ENCODE data around the gene UBE2S.
"Not testable (repeated sequence)": the region's sequence is repeated elsewhere in the genome, so short reads cannot be mapped to it uniquely, and the experiment has no call there.

Gene UBE2S

DNA sequence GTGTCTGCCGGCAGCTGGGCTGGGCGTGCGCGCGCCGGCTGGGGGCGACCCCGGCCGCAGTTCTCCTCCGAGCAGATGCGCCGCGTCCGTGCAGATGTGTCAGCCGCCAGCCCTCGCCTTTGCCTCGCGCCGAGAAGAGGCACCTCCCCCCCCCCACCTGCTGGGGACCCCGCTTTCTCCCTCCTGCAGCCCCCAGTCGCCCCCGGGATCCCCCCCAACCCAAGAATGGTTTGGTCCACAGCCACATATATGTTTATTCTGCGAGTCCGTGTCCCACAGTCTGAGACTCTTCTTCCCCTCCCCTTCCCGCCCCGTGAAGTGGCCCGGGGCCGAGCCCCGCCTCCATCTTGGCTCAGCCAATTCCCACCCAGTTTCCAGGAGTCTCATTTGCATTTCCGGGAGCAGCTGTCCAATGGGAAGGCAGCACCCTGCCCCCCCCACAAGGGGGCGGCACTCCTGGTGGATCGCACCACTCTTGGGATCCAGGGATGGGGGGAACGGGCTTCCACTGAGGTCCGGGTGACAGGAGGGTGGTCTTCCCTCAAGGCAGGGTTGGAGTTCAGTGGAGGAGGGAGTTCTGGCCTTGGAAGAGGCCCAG, 45.3 kb upstream of the UBE2S start:
- Histone ChIP-seq H3K9ac (no peak overlapping the region), H3K4me3 (IDR thresholded peaks at IDR 0.05; ENCODE audit: insufficient read depth, low read depth, low read length) (no peak overlapping the region), H3K4me2 (no peak overlapping the region)

DNA sequence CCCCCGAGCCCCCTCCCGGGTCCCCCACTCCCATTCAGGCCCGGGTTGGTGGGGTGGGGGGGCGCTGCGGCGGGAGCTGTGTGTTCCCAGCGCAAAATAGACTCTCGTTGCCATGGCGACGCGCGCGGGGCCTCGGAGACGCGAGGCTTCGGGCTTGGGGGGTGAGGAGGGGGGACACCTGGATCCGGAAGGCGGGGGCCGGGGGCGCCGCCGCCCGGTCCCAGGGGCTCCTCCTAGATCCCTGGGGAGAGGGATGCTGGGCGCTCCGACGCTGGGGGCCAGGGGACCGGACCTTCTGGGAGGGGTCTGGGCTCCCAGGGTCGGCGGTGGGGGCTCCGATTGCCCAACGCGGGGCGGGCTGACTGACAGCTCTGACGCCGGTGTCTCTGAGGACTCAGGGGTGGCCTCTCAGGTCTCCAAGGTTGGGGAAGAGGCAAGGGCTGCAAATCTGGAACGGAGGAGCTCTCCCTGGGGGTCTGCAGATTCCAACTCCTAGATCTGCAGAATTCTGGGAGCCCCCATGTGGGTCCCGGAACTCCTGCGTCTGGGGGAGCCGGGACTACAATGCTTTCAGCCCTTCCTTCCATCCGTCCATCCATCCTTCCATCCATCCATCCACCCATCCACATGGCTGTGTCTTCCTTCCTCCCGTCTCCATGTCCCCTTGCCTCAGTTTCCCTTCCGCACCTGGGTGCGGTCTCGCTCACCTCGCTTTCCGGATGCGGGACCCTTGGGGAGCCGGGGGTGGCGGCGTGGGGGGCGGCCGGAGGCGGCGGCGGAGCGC, 44.6 kb upstream of the UBE2S start:
- H3K27ac ChIP-seq, result no peak overlapping the region
- H3K4me2 ChIP-seq, result no peak overlapping the region
- no peak overlapping the region for H3K9ac ChIP-seq
- H3K27me3 ChIP-seq (ENCODE audit: insufficient read depth, low read depth), result peaks cover under 1% of the 10 kb centered on the region; the same call in 1 of the 2 replicates
- no peak overlapping the region for H3K4me3 ChIP-seq (IDR thresholded peaks at IDR 0.05; ENCODE audit: insufficient read depth, low read depth, low read length)
- H3K4me1 ChIP-seq (ENCODE audit: low read depth, poor library complexity, severe bottlenecking), result no peaks in the 10 kb centered on the region
- H4K20me1 ChIP-seq (ENCODE audit: insufficient read depth), result no peaks in the 10 kb centered on the region
- no peak overlapping the region for H2AFZ ChIP-seq (ENCODE audit: low read depth)
- H3K36me3 ChIP-seq (ENCODE audit: insufficient read depth), result no peaks in the 10 kb centered on the region
- TF ChIP-seq, protein P1, sequence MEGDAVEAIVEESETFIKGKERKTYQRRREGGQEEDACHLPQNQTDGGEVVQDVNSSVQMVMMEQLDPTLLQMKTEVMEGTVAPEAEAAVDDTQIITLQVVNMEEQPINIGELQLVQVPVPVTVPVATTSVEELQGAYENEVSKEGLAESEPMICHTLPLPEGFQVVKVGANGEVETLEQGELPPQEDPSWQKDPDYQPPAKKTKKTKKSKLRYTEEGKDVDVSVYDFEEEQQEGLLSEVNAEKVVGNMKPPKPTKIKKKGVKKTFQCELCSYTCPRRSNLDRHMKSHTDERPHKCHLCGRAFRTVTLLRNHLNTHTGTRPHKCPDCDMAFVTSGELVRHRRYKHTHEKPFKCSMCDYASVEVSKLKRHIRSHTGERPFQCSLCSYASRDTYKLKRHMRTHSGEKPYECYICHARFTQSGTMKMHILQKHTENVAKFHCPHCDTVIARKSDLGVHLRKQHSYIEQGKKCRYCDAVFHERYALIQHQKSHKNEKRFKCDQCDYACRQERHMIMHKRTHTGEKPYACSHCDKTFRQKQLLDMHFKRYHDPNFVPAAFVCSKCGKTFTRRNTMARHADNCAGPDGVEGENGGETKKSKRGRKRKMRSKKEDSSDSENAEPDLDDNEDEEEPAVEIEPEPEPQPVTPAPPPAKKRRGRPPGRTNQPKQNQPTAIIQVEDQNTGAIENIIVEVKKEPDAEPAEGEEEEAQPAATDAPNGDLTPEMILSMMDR (conservative IDR thresholded peaks at IDR 0.05; ENCODE audit: low read depth, low read length), result no peak
- H3K79me2 ChIP-seq (ENCODE audit: insufficient read depth, low read depth), result no peaks in the 10 kb centered on the region

More for the DNA sequence above, 45.3 kb upstream of the UBE2S start:
- Histone ChIP-seq H3K27ac (no peak overlapping the region), H3K79me2 (ENCODE audit: insufficient read depth, low read depth) (no peaks in the 10 kb centered on the region), H2AFZ (ENCODE audit: low read depth) (no peak overlapping the region), H3K27me3 (ENCODE audit: insufficient read depth, low read depth) (no peaks in the 10 kb centered on the region; the same call in 1 of the 2 replicates), H4K20me1 (ENCODE audit: insufficient read depth) (no peaks in the 10 kb centered on the region), H3K4me1 (ENCODE audit: low read depth, poor library complexity, severe bottlenecking) (no peaks in the 10 kb centered on the region), H3K36me3 (ENCODE audit: insufficient read depth) (no peaks in the 10 kb centered on the region)
- TF ChIP-seq, protein P1 (conservative IDR thresholded peaks at IDR 0.05; ENCODE audit: low read depth, low read length), result no peak

DNA sequence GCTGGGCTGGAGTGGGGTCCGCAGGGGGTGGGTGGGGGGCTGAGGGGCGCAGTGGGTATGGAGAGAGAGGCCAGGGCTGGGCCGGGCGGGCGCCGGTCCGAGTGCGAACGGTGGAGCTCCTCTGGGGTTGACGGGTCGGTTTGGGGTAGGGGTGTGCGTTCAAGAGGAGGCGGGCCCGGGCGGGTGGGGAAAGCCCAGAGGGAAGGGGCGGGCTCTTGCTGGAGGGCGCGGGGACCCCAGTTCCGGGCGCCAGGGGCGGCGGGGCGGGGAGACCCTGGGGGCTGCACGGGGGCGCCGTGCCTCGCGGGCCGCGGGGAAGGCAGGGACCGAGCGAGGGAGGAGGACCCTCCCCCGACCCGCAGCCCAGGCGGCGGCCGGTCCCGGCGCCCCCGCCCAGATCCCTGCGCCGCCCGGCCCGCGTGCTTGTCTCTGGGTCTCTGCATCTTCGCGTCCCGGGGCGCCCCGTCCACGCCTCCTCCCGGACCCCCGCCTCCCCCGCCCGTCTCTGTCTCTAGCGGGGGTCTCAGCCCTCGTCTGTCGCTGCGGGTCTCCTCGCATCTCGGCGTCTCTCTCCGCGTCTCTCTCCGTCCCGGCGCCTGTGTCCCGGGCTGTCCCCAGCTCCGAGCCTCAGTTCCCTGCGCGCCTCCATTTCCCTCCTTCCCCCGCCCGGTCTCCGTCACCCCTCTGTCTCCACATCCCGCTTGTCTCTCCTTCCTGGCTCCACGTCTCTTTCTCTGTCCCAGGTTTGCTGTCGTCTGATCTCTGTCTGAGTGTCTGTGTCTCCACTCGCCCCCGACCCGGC, 43.8 kb upstream of the UBE2S start:
- Histone ChIP-seq H3K79me2 (ENCODE audit: insufficient read depth, low read depth) (no peaks in the 10 kb centered on the region), H2AFZ (ENCODE audit: low read depth) (no peak overlapping the region), H3K4me3 (IDR thresholded peaks at IDR 0.05; ENCODE audit: insufficient read depth, low read depth, low read length) (no peak overlapping the region), H3K27ac (no peak overlapping the region), H3K27me3 (ENCODE audit: insufficient read depth, low read depth) (peaks cover 8% of the 10 kb centered on the region), H4K20me1 (ENCODE audit: insufficient read depth) (no peaks in the 10 kb centered on the region), H3K9ac (no peak overlapping the region), H3K4me2 (no peak overlapping the region), H3K4me1 (ENCODE audit: low read depth, poor library complexity, severe bottlenecking) (no peaks in the 10 kb centered on the region), H3K36me3 (ENCODE audit: insufficient read depth) (no peaks in the 10 kb centered on the region)
- TF ChIP-seq, protein P1 (conservative IDR thresholded peaks at IDR 0.05; ENCODE audit: low read depth, low read length), result no peak

DNA sequence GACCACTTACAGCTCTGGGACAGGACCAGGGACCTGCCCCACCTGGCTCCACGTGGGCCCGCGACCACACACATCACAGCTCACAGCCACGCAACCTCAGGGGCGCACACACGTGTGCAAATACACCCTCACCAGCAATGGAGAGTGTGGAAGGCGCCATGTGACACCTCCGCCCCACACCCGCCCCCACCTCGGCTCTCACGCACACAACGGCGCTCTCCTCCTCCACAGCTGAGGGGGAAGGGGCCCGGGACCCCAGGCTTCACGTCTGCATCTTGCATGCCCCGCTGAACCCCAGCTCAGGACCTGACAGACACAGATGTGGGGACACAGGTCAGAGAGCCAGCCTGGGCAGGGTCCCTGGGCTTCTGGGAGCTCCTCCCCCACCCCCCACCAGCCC, 41.9 kb upstream of the UBE2S start:
- TF ChIP-seq, protein P1 (conservative IDR thresholded peaks at IDR 0.05; ENCODE audit: low read depth, low read length), result no peak
- H3K27ac ChIP-seq, result no peak overlapping the region
- H4K20me1 ChIP-seq (ENCODE audit: insufficient read depth), result no peaks in the 10 kb centered on the region
- no peaks in the 10 kb centered on the region for H3K4me1 ChIP-seq (ENCODE audit: low read depth, poor library complexity, severe bottlenecking)
- H3K36me3 ChIP-seq (ENCODE audit: insufficient read depth), result no peaks in the 10 kb centered on the region
- H3K4me2 ChIP-seq, result no peak overlapping the region
- H3K9ac ChIP-seq, result no peak overlapping the region
- H3K79me2 ChIP-seq (ENCODE audit: insufficient read depth, low read depth), result no peaks in the 10 kb centered on the region
- no peak overlapping the region for H2AFZ ChIP-seq (ENCODE audit: low read depth)
- H3K27me3 ChIP-seq (ENCODE audit: insufficient read depth, low read depth), result peaks cover 24% of the 10 kb centered on the region
- no peak overlapping the region for H3K4me3 ChIP-seq (IDR thresholded peaks at IDR 0.05; ENCODE audit: insufficient read depth, low read depth, low read length)

DNA sequence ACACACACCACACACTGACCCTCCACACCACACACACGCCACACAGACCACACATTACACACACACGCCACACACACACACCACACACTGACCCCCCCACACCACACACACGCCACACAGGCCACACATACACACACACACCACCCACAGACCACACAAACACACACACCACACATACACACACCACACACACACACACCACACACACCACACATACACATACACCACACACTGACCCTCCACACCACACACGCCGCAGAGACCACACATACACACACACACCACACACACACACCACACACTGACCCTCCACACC, 40.5 kb upstream of the UBE2S start:
- H3K27ac ChIP-seq; H3K4me2 ChIP-seq; H3K4me1 ChIP-seq (ENCODE audit: low read depth, poor library complexity, severe bottlenecking); H4K20me1 ChIP-seq (ENCODE audit: insufficient read depth); H3K4me3 ChIP-seq (IDR thresholded peaks at IDR 0.05; ENCODE audit: insufficient read depth, low read depth, low read length); H3K9ac ChIP-seq; H2AFZ ChIP-seq (ENCODE audit: low read depth); H3K79me2 ChIP-seq (ENCODE audit: insufficient read depth, low read depth); H3K36me3 ChIP-seq (ENCODE audit: insufficient read depth): not testable (repeated sequence)
- peaks cover 35% of the 10 kb centered on the region for H3K27me3 ChIP-seq (ENCODE audit: insufficient read depth, low read depth)

Measured in KMS-11 (cell line).